GM19238 (cell line): ENCODE data around the gene PEBP1.
A peak's percentile ranks its signal among the peaks of the same experiment; 100 is the strongest.

Experiments used
- DNase-seq: peaks from one replicate; pipeline ENCODE4 v3.0.0; 2011; ENCODE audit warnings: low spot score; ENCODE audit not compliant: insufficient read length

PEBP1 gene

GRCh38 chr12:118135788-118136558, at the start of gene PEBP1:
Gene PEBP1 (plus strand): TSS chr12:118136124. CDS start chr12:118136210, 86 bp downstream.
- peak; percentile 94 for DNase-seq

- DNase-seq = no peak
Measured at GRCh38 chr12:118089782-118090181, 46.1 kb upstream of the PEBP1 start.

DNA sequence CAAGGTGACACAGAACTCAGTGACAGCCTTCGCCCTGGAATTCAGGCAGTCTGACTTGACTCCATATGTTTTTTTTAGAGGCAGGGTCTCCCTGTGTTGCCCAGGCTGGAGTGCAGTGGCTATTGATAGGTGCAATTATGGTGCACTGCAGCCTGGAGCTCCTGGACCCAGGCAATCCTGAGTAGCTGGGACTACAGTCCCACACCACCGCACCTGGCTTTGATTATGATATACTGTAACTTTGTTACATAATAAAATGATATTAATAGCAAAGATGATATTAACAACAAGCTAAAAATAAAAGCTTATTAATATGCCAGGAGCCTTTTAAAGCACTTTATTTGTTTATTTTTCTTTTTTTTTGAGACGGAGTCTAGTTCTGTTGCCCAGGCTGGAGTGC, 41.9 kb upstream of the PEBP1 start:
- DNase-seq = no peak

- DNase-seq = no peak
Measured at GRCh38 chr12:118098401-118098800, 37.5 kb upstream of the PEBP1 start.

DNA sequence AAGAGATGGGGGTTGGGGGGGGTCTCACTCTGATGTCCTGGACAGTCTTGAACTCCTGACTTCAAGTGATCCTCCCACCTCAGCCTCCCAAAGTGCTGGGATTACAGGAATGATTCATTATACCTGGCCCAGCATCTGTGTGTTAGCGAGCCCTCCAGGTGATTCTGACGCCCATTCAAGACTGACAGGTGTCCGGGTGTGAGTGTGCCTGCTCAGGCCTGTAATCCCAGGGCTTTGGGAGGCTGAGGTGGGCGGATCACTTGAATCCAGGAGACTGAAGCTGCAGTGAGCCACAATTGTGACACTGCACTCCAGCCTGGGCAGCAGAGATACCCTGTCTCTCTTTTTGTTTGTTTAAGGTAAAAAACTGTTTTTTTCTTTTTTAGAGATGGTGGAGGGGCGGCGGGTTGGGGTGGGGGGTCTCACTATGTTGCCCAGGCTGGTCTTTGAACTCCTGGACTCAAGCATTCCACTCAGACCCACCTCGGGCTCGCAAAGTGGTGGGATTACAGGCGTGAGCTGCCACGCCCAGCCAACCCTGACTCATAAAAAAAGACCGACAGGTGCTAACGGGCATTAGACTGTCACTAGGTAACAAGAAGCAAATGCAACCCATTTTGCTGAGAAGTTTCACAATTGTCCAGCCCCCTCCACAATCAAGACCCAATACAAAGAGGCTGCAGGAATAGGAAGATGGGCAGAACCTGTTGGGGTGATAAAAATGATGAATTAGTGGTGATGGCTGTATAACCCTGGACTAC, 36.8 kb upstream of the PEBP1 start:
- DNase-seq = no peak

DNA sequence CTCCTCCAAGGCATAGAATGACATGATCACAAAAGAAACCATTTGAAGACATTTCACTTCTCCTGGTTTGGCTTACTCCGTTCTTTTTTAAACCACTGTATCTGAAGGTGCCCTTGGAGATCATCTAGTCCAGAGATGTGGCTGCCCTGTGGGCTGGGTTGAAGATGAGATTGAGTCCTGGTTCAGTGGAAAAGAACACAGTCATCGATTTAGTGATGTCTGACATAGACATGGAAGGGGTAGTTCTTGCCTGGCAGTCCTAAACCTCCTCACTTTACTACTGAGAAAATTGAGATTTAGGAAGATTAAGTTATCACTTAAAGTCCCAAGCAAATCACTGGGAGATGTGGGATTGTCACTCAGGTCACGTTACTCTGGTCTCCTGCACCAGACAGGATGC, 34.9 kb upstream of the PEBP1 start:
- no peak for DNase-seq

- DNase-seq = no peak
Measured at GRCh38 chr12:118102070-118102469, 33.9 kb upstream of the PEBP1 start.

DNA sequence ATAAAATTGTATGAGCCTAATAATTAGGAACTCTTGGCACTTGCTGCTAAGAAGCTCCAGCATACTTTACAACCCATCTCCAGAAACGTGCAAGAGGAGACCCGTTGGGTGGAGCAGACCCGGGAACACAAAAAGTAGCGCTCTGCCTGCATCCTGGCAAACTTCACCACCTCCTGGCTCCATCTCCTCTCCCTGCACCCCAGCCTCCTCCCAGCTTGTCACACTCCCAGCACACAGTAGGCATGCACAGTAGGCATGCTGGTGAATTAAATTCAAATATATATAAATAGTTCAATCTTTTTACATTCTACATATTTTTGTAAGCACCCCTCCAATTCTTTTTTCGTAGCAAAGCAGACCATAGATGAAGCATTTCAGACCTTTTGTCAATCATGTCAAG, 33.3 kb upstream of the PEBP1 start:
- DNase-seq = no peak

- DNase-seq = no peak
Measured at GRCh38 chr12:118103201-118103600, 32.7 kb upstream of the PEBP1 start.

- peak; percentile 21 for DNase-seq
Measured at GRCh38 chr12:118103601-118104382, 32.1 kb upstream of the PEBP1 start, which contains the start of gene VSIG10. Gene VSIG10 (minus strand): TSS chr12:118104011. CDS start chr12:118103671, 340 bp downstream.

- DNase-seq = no peak
Measured at GRCh38 chr12:118107011-118107410, 28.9 kb upstream of the PEBP1 start.

GRCh38 chr12:118107694-118108093, 28.2 kb upstream of the PEBP1 start:
- no peak for DNase-seq

DNA sequence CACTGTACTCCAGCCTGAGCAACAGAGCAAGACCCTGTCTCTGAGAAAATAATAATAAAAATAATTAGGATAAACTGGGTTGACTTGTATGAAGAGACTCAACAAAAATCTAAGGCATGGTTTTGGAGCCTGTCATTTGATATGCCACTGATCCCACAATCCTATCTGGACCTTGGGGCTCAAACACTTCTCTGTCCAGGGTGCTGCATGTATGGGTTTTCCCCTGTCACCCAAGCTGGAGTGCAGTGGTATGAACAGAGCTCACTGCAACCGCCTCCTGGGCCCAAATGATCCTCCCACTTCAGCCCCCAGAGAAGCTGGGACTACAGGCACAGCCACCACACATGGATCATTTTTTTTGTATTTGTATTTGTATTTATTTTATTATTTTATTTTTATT, 26.8 kb upstream of the PEBP1 start:
- no peak for DNase-seq

DNA sequence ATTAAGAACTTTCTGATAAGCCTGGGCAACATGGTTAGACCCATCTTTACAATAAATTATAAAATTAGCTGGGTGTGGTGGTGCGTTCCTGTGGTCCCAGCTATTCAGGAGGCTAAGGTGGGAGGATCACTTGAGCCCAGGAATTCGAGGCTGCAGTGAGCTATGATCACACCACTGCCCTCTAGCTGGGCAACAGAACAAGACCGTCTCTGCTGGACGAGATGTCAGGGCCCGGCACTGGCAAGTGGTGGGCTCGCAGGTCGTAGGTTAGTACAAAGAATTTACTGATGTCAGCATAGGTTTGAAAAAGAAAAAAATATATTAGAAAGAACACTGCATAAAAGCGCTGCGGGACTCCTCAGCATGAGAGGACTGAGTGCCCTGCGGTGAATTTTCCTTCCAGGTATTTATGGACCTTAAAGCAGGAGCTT, 16.5 kb upstream of the PEBP1 start:
- no peak for DNase-seq

DNA sequence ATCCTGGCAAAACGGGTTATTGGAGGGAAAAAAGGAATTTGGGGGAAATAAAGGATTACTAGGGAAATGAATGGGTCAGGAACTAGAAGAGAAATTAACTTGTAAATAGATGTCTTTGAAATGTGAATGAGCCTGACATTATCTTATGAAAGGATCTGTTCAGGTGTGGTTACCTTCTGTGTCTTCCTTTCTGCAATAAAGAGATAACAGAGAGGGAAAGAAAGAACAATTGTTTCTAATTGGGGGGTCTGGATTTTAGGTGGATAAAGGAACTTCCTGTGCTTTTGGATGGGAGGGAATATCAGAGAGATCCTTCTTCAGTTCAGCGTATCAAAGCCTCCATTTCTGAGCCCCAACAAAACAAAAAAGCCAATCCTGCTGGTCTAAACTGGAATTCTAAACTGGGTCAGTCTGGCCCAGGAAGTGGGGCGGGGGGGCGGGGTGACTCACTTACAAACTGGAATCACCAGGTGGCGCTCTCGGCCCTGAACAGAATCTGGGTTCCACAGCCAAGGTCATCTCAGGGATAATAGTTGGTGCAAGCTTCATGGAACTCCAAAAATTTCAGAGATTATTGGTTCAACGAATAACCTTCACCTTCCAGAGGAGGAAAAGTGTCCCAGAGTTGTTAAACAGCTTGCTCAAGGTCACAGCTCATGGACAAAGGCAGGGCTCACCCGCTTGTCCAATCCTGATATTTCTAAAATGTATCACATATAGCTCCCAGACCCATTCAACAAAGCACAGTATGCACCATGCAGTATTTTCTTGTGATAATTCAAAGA, 15.2 kb upstream of the PEBP1 start:
- peak; percentile 78 for DNase-seq

- no peak for DNase-seq
Measured at GRCh38 chr12:118122264-118122663, 13.7 kb upstream of the PEBP1 start.

GRCh38 chr12:118124333-118124874, 11.5 kb upstream of the PEBP1 start:
- DNase-seq = no peak

DNA sequence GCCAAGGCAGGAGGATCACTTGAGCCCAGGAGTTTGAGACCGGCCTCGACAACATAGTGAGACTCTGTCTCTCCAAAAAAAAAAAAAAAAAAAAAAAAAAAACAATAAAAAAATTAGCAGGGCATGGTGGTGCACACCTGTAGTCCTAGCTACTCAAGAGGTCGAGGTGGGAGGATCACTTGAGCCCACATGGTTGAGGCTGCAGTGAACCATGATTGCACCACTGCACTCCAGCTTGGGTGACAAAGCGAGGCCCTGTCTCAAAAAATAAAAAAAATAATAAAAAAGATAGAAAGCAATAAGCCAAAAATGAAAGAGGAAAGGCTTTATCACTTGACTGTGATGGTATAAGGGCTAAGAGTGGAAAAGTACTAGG, 10.2 kb upstream of the PEBP1 start:
- DNase-seq = no peak

DNA sequence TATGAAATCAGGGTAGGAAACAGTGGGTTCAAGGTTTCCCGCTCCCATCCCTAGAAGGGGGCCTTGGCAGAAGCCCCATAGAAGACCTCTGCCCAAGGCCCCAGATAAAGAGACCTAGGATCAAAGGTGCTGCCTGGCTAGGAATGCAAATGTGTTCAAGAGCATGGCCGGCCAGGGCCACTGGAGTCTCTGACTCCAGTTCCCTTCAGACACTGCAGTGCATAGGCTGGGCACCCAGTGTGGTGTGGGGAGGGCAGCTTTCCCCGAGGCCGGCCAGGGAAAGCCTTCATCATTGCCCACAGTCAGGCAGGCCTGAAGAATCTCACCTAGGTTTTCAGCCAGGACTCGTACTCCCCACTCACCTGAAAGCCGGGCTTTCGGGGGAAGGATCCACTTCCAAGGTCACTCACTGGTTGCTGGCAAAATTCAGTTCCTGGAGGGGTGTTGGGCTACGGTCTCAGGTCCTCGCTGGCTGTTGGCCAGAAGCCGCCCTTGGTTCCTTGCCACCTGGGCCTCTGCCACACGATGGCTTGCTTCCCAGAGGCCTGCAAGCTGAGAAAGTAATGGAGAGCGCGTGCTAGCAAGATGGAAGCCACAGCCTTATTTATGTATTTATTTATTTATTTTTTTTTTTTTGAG, 9.7 kb upstream of the PEBP1 start:
- DNase-seq = no peak

GRCh38 chr12:118127867-118128266, 8.1 kb upstream of the PEBP1 start:
- no peak for DNase-seq
